SK-N-MC (cell line): Measurements from ENCODE around the gene ADGRF3.
"Not testable (repeated sequence)": the region's sequence is repeated elsewhere in the genome, so short reads cannot be mapped to it uniquely, and the experiment has no call there.

Experiments used
- DNase-seq: peaks from one replicate; pipeline ENCODE4 v3.0.0-alpha.2; 2011; ENCODE audit warnings: low read depth, low spot score
- H3K27ac ChIP-seq: fragments of 200-600 bp; sonication (generic); 2 replicates; pipeline ENCODE4 v1.5.1; 2016; ENCODE audit warnings: mixed run types
- H3K36me3 ChIP-seq: fragments of 200-600 bp; sonication (generic); 2 replicates; pipeline ENCODE4 v1.6.1; 2017; ENCODE audit warnings: antibody characterized with exemption, low read length, mixed read lengths; ENCODE audit not compliant: insufficient read depth
- H3K4me3 ChIP-seq: fragments of 200-600 bp; sonication (generic); 2 replicates; pipeline ENCODE4 v1.5.1; 2016
- H3K9ac ChIP-seq: fragments of 200-600 bp; sonication (generic); 2 replicates; pipeline ENCODE4 v1.8.0; 2017; ENCODE audit warnings: mixed run types, mixed read lengths; ENCODE audit not compliant: insufficient read length
- H3K9me3 ChIP-seq: fragments of 200-600 bp; sonication (generic); 2 replicates; pipeline ENCODE4 v1.6.1; 2017; ENCODE audit warnings: low read depth, mild to moderate bottlenecking, antibody characterized with exemption, low read length, moderate library complexity, mixed read lengths
- EZH2 ChIP-seq: fragments of 200-600 bp; sonication (generic); IDR thresholded peaks from one replicate; pipeline ENCODE4 v1.6.1; 2017; ENCODE audit warnings: antibody characterized with exemption
- FOXP2 ChIP-seq: optimal IDR thresholded peaks from 2 replicates; pipeline ENCODE3; 2011; ENCODE audit warnings: mild to moderate bottlenecking, moderate library complexity; ENCODE audit not compliant: insufficient read depth; ENCODE audit errors: extremely low read length, control extremely low read depth
- POLR2AphosphoS5 ChIP-seq: IDR thresholded peaks from 2 replicates; pipeline ENCODE4 v1.6.1; 2012; ENCODE audit warnings: mild to moderate bottlenecking, low read depth, low read length, borderline replicate concordance

The ADGRF3 gene

GRCh38 chr2:26276484-26277227, 69.9 kb downstream of the ADGRF3 start:
- TF ChIP-seq FOXP2: no peak
- TF ChIP-seq EZH2: no peak
- TF ChIP-seq POLR2AphosphoS5: no peak
- H3K9me3 ChIP-seq: no peaks in the 10 kb centered on the region
- DNase-seq: no peak
- H3K9ac ChIP-seq: no peak overlapping the region
- H3K36me3 ChIP-seq: peaks cover 49% of the 10 kb centered on the region
- no peak overlapping the region for H3K4me3 ChIP-seq
- H3K27ac ChIP-seq: no peak overlapping the region

- H3K9ac ChIP-seq: peak overlapping the region; percentile 24
- no peak for TF ChIP-seq POLR2AphosphoS5
- TF ChIP-seq EZH2: no peak
- no peak for TF ChIP-seq FOXP2
- DNase-seq: peak; percentile 24
- peaks cover 28% of the 10 kb centered on the region for H3K36me3 ChIP-seq
- H3K9me3 ChIP-seq: no peaks in the 10 kb centered on the region
- H3K4me3 ChIP-seq: peak overlapping the region; percentile 39
- peak overlapping the region; percentile 73 for H3K27ac ChIP-seq
These were observed 72.5 kb downstream of the ADGRF3 start for GRCh38 chr2:26274058-26274613.

GRCh38 chr2:26273501-26273900, 73.1 kb downstream of the ADGRF3 start:
- H3K4me3 ChIP-seq: peak overlapping the region; percentile 39; the same call in 1 of the 2 replicates
- peak overlapping the region; percentile 73 for H3K27ac ChIP-seq
- H3K36me3 ChIP-seq: peaks cover 22% of the 10 kb centered on the region
- TF ChIP-seq POLR2AphosphoS5 (no peak), FOXP2 (no peak), EZH2 (no peak)
- H3K9ac ChIP-seq: peak overlapping the region; percentile 24
- peak; percentile 12 for DNase-seq
- H3K9me3 ChIP-seq: no peaks in the 10 kb centered on the region

- 0 out of 2 replicates have a peak, but pooled peaks cover 2% of the 10 kb centered on the region for H3K36me3 ChIP-seq
- DNase-seq: no peak
These were observed 76.2 kb downstream of the ADGRF3 start for GRCh38 chr2:26270373-26270772.

GRCh38 chr2:26269571-26270158, 76.9 kb downstream of the ADGRF3 start:
- no peak for DNase-seq

More at GRCh38 chr2:26270373-26270772, 76.2 kb downstream of the ADGRF3 start:
- H3K9me3 ChIP-seq: no peaks in the 10 kb centered on the region
- no peak overlapping the region for H3K27ac ChIP-seq
- no peak overlapping the region for H3K4me3 ChIP-seq
- no peak overlapping the region for H3K9ac ChIP-seq
- no peak for TF ChIP-seq POLR2AphosphoS5
- TF ChIP-seq FOXP2: no peak
- no peak for TF ChIP-seq EZH2

GRCh38 chr2:26268670-26269385, 77.8 kb downstream of the ADGRF3 start:
- not testable (repeated sequence) for H3K27ac ChIP-seq, H3K9me3 ChIP-seq, H3K9ac ChIP-seq, DNase-seq, H3K36me3 ChIP-seq, H3K4me3 ChIP-seq

More at GRCh38 chr2:26269571-26270158, 76.9 kb downstream of the ADGRF3 start:
- H3K4me3 ChIP-seq: no peak overlapping the region
- H3K36me3 ChIP-seq: no peaks in the 10 kb centered on the region
- no peaks in the 10 kb centered on the region for H3K9me3 ChIP-seq
- H3K9ac ChIP-seq: no peak overlapping the region
- TF ChIP-seq POLR2AphosphoS5 (no peak), FOXP2 (no peak), EZH2 (no peak)
- no peak overlapping the region for H3K27ac ChIP-seq

- no peak for DNase-seq
- Histone ChIP-seq H3K36me3 (peaks cover 3% of the 10 kb centered on the region; the same call in 1 of the 2 replicates), H3K9ac (no peak overlapping the region), H3K27ac (no peak overlapping the region), H3K9me3 (no peaks in the 10 kb centered on the region), H3K4me3 (no peak overlapping the region)
- no peak for TF ChIP-seq FOXP2
- TF ChIP-seq EZH2: no peak
- TF ChIP-seq POLR2AphosphoS5: no peak
These were observed 78.4 kb downstream of the ADGRF3 start for GRCh38 chr2:26268213-26268612.

GRCh38 chr2:26258836-26259235, 87.8 kb downstream of the ADGRF3 start:
- peaks cover 12% of the 10 kb centered on the region; the same call in 1 of the 2 replicates for H3K36me3 ChIP-seq
- not testable (repeated sequence) for H3K9ac ChIP-seq, H3K4me3 ChIP-seq, DNase-seq, H3K27ac ChIP-seq, H3K9me3 ChIP-seq
